GM12864 (cell line): ENCODE data around the gene BST1.

Source experiments
- DNase-seq: peaks from one replicate; pipeline ENCODE4 v3.0.0-alpha.2; 2011; ENCODE audit warnings: low read depth
- H3K4me3 ChIP-seq: 2 replicates; pipeline ENCODE4 v1.5.1; 2011; ENCODE audit warnings: mild to moderate bottlenecking, low read depth, low read length, control low read depth
- TF ChIP-seq, protein P1 (sequence below): IDR thresholded peaks from 2 replicates; pipeline ENCODE4 v1.5.1; 2011; ENCODE audit warnings: low read depth, mild to moderate bottlenecking, moderate library complexity, low read length, control low read depth, inconsistent platforms; ENCODE audit errors: missing control alignments

BST1 gene

DNA sequence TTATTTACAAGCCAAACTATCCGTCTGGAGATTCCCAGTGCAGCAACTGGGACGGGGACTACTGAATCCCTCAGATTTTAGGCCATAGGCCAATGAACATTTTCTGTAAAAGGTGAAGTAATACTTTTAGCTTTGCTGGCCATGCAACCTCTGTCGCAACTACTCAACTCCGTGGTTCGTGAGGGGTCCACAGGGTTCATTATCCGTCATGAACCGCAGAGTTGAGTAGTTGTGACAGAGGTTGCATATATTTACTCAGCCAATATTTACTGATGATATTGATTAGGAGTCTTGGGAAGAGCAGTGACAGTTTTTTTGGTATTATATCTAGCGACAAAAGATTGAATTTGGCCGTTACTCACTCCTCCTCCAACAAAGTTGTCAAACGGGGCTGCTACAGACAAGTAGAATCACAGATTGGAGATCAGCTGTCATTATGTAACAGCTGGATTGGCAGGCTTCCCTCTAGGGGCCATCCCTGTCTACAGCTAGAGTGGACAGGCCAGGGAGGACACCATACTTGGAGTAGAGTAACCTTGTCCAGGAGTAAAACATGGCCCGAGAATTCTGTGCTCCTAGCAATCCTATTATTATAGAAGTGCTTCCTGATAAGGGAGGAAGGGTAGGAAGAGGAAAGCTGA, 38.0 kb downstream of the BST1 start:
- H3K4me3 ChIP-seq, result no peak overlapping the region
- TF ChIP-seq, protein P1, sequence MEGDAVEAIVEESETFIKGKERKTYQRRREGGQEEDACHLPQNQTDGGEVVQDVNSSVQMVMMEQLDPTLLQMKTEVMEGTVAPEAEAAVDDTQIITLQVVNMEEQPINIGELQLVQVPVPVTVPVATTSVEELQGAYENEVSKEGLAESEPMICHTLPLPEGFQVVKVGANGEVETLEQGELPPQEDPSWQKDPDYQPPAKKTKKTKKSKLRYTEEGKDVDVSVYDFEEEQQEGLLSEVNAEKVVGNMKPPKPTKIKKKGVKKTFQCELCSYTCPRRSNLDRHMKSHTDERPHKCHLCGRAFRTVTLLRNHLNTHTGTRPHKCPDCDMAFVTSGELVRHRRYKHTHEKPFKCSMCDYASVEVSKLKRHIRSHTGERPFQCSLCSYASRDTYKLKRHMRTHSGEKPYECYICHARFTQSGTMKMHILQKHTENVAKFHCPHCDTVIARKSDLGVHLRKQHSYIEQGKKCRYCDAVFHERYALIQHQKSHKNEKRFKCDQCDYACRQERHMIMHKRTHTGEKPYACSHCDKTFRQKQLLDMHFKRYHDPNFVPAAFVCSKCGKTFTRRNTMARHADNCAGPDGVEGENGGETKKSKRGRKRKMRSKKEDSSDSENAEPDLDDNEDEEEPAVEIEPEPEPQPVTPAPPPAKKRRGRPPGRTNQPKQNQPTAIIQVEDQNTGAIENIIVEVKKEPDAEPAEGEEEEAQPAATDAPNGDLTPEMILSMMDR, result no peak
- DNase-seq, result no peak

DNA sequence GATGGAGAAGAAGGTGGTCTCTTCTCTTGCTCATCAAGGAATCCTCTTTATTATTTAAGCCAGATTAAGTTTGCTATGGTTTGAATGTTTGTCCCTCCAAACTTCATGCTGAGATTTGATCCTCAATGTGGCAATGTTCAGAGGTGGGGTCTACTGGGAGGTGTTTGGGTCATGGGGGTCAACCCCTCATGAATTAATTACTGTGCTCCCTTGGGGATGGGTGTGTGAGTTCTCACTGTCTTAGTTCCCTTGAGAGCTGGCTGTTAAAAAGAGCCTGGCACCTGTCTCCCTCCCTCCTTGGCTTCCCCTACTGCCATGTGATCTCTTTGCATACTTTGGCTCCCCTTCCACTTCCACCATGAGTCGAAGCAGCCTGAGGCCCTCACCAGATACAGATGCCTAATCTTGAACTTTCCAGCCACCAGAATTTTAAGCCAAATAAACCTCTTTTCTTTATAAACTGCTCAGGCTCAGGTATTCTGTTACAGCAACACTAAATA, 39.3 kb downstream of the BST1 start:
- no peak for DNase-seq
- H3K4me3 ChIP-seq, result no peak overlapping the region
- TF ChIP-seq, protein P1, result no peak

DNA sequence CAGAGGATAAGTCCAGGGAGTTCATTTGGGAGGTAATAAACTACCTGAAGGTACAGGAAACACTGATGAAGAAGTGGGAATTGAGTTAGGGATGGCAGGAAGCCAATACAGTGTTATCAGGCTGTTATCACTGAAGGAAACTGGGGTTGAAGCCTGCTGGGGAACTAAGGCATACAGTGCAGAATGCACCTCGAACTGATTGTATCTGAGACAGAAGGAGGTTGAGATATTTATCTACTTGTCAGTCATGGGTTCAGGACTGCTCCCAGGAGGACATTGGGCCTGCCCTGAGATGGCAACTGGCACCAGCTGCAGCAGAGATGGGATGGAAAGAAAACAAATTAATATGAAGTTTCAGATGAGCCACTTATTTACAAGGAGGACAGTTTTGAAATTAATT, 39.8 kb downstream of the BST1 start:
- TF ChIP-seq, protein P1, result no peak
- H3K4me3 ChIP-seq, result no peak overlapping the region
- DNase-seq, result no peak

DNA sequence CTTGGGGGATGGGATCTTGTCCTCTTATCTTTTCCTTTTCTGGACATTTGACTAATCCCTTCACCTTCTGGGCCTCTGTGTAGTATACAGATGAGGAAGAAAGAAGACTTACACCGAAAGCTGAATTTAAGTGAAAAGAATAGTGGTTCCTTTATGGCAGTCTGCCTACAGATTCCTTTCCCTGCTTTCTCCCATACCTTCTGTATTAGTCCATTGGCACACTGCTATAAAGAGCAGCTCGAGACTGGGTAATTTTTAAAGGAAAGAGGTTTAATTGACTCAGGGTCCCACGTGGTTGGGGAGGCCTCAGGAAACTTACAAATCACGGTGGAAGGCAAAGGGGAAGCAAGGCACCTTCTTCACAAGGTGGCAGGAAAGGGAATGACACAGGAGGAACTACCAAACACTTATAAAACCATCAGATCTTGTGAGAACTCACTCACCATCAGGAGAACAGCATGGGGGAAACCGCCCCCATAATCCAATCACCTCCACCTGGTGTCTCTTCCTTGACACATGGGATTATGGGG, 41.2 kb downstream of the BST1 start:
- H3K4me3 ChIP-seq, result no peak overlapping the region
- no peak for DNase-seq
- TF ChIP-seq, protein P1, result no peak

DNA sequence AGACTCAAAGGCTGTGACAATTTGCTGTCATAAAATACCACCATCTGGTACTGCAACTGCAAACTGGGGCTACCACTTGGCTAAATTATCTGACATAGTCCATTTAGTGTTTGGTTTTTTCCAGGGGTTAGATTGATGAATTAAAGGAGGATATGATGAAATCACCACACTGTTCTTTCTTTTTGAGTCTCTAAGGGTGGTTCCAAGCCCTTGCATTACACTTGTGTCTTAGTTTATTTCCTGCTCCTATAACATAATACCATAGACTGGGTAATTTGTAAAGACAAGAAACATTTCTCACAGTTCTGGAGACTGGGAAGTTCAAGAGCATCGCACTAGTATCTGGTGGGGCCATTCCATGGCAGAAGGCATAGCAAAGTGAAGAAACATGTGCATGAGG, 43.2 kb downstream of the BST1 start:
- TF ChIP-seq, protein P1, result no peak
- H3K4me3 ChIP-seq, result no peak overlapping the region
- no peak for DNase-seq

DNA sequence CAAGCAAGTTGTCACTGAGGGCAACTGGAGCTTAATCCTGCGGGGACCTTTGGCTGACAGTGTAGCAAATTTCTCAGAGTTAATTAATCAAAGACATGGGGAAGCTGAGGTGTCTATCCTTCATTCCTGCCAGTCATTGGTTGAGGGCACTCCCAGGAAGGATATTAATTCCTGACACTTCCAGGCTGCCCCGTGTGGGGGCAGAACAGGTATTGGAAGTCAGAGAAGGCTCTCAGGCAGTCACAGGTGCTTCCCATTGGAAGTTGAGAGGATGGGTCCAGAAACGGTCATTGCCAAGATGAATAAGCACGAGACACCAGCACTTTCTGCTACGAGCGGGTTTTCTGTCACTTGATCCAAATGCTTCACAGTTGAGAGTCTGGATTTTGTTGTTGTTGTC, 46.1 kb downstream of the BST1 start:
- H3K4me3 ChIP-seq, result no peak overlapping the region
- TF ChIP-seq, protein P1, result no peak
- DNase-seq, result no peak

DNA sequence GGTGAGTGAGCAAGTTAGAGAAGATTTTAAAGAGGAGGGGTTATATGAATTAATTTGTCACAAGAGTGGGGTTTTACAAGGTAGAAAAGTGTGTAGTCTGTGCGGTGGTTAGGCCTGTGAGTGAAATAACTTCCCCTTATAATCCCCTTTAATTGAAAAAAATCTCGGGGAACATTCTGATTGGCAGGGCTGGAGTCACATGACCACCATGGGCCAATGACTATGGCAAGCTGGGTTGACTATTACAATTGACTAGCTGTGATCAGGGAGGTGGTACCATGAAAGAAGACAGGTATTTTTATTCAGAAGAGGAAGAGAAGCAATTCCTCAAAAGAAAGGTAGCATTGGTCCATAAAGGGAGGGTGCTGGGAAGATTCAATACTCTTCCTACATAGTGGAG, 48.3 kb downstream of the BST1 start:
- TF ChIP-seq, protein P1, result no peak
- no peak for DNase-seq
- no peak overlapping the region for H3K4me3 ChIP-seq
